Body of pancreas (tissue), 4 donors: ENCODE results near the gene SIT1. TPM values are rescaled to one million over a fixed set of nuclear protein-coding genes. Genes with fewer than 3 reads are reported as not detected.
A peak's percentile ranks its signal among the peaks of the same experiment; 100 is the strongest.

Experiments
- ATAC-seq: fragments of 150-250 bp; one replicate; pipeline ENCODE4 v1.9.1; 2016
- DNase-seq, 4 donors: peaks; one replicate each; pipeline ENCODE4 v3.0.0-alpha.2; 2019
- H3K27ac ChIP-seq, 4 donors: fragments of 200-600 bp; sonication (generic); 1 replicate in 3 of 4; 2 replicates in 1 of 4; pipeline versions ENCODE4 v1.5.1 to v1.6.1; 2016 to 2019; ENCODE audit warnings: mild to moderate bottlenecking in 1 of 4, mixed read lengths in 1 of 4, moderate library complexity in 1 of 4
- H3K27me3 ChIP-seq, 2 donors: fragments of 200-600 bp; sonication (generic); one replicate each; pipeline ENCODE4 v1.6.0; 2016; ENCODE audit warnings: mild to moderate bottlenecking in 1 of 2
- H3K36me3 ChIP-seq, 2 donors: fragments of 200-600 bp; sonication (generic); replicated peaks in 1 of 2; 2 replicates each; pipeline ENCODE4 v1.5.1; 2016; ENCODE audit warnings: low read depth in 2 of 2; ENCODE audit not compliant: insufficient read depth in 1 of 2
- H3K4me1 ChIP-seq: fragments of 200-600 bp; sonication (generic); one replicate; pipeline ENCODE4 v1.6.0; 2016
- H3K4me3 ChIP-seq, 2 donors: fragments of 200-600 bp; sonication (generic); 1 replicate in 1 of 2; 2 replicates in 1 of 2; pipeline ENCODE4 v1.5.1; 2016 to 2019
- H3K9me3 ChIP-seq, 3 donors: fragments of 200-600 bp; sonication (generic); 1 replicate in 2 of 3; 2 replicates in 1 of 3; pipeline ENCODE4 v1.5.1; 2016
- CTCF ChIP-seq, 7 experiments: fragments of 450-650 bp in 4 of 7; fragments of 200-600 bp in 3 of 7; sonication (generic) in 3 of 7; IDR thresholded peaks; one replicate each; pipeline ENCODE4 v1.5.1; 2016 to 2019; ENCODE audit warnings: antibody characterized with exemption in 7 of 7
- POLR2A ChIP-seq, 3 donors: fragments of 450-650 bp; IDR thresholded peaks; one replicate each; pipeline ENCODE4 v1.6.1; 2016; ENCODE audit warnings: antibody characterized with exemption in 3 of 3, mild to moderate bottlenecking in 2 of 3
- WGBS, 2 donors: methylation state at CpG; one replicate each; pipeline ENCODE4 v1.1.5; 2017; 5-methylcytosine and 5-hydroxymethylcytosine counted together
- intact Hi-C: fragments of 100-400 bp; cut with DNase I; formaldehyde crosslinking; loops from one replicate; pipeline ENCODE4 v1.15.1; 2023
- total RNA-seq, 2 donors: library from RNA; depleted of rRNA; stranded (reverse); fragments of >200 nt; gene quantifications; one replicate each; pipeline ENCODE4 v1.1.0, GENCODE V29; 2016

Gene SIT1
- total RNA-seq, 2 donors from 2014 or later, result 0.26 TPM; not detected in 1

GRCh38 chr9:35605351-35606137 lies 45.2 kb downstream of the SIT1 start:
- H3K27me3 ChIP-seq, result no peaks in the 10 kb centered on the region
- intact Hi-C loops, result no loop called here
- peak overlapping the region; percentile 9 to 49 for H3K4me3 ChIP-seq
- peaks cover 26% of the 10 kb centered on the region for H3K4me1 ChIP-seq
- DNase-seq (peak in 2 of 4 donors; percentile 25 to 45), ATAC-seq (peak; percentile 5)
- H3K9me3 ChIP-seq, result no peaks in the 10 kb centered on the region
- H3K27ac ChIP-seq, result peak overlapping the region; percentile 67 to 93 (median 84)
- WGBS, 2 donors, result 1 to 6% methylated on average over 4 to 76 of the region's 76 CpGs
- TF ChIP-seq CTCF (IDR thresholded peaks at IDR 0.05), result no peak
- no peak for TF ChIP-seq POLR2A (IDR thresholded peaks at IDR 0.05)
- peaks cover 0 to 2% of the 10 kb centered on the region in 2 donors for H3K36me3 ChIP-seq

GRCh38 chr9:35604578-35605350 lies 46.0 kb downstream of the SIT1 start, which contains the start of gene TESK1:
Gene TESK1, plus strand, starts transcription at chr9:35605262. Its CDS starts 358 bp downstream, at chr9:35605620.
- Histone ChIP-seq H3K9me3 (no peaks in the 10 kb centered on the region), H3K27me3 (no peaks in the 10 kb centered on the region), H3K36me3 (peaks cover 0 to 2% of the 10 kb centered on the region in 2 donors), H3K4me1 (peaks cover 26% of the 10 kb centered on the region), H3K27ac (peak within 1 kb of the TSS; percentile 79 to 93 (median 90)), H3K4me3 (peak within 1 kb of the TSS; percentile 36 to 49)
- intact Hi-C loops, result no loop called here
- 0% methylated on average over 19 to 27 of the region's 55 CpGs for WGBS, 2 donors
- TF ChIP-seq CTCF (IDR thresholded peaks at IDR 0.05) (no peak), POLR2A (IDR thresholded peaks at IDR 0.05) (no peak)
- peak; percentile 79 to 85 (median 84) for DNase-seq
- ATAC-seq, result peak; percentile 59

GRCh38 chr9:35603986-35604577 lies 46.6 kb downstream of the SIT1 start:
- 0 to 1% methylated on average over 9 to 41 of the region's 41 CpGs for WGBS, 2 donors
- ATAC-seq (peak; percentile 93), DNase-seq (peak; percentile 100)
- Histone ChIP-seq H3K27ac (peak overlapping the region; percentile 79 to 93 (median 90)), H3K27me3 (no peaks in the 10 kb centered on the region), H3K4me1 (peaks cover 26% of the 10 kb centered on the region), H3K36me3 (peaks cover 0 to 2% of the 10 kb centered on the region in 2 donors), H3K9me3 (no peaks in the 10 kb centered on the region), H3K4me3 (peak overlapping the region; percentile 20 to 36)
- peak; percentile 87 to 99 (median 98) for TF ChIP-seq CTCF (IDR thresholded peaks at IDR 0.05)
- TF ChIP-seq POLR2A (IDR thresholded peaks at IDR 0.05), result peak; percentile 48 to 82 (median 81)
- intact Hi-C loops, result no loop called here

- ATAC-seq, result peak; percentile 7
- intact Hi-C loops, result no loop called here
- H3K27me3 ChIP-seq, result no peaks in the 10 kb centered on the region
- H3K36me3 ChIP-seq, result no peaks in the 10 kb centered on the region
- H3K9me3 ChIP-seq, result no peaks in the 10 kb centered on the region
- TF ChIP-seq POLR2A (IDR thresholded peaks at IDR 0.05), result no peak
- no peak for TF ChIP-seq CTCF (IDR thresholded peaks at IDR 0.05)
- WGBS, 2 donors, result 1 to 2% methylated on average over 16 to 18 of the region's 18 CpGs
- H3K27ac ChIP-seq, result peak overlapping the region; percentile 26 to 93 (median 84)
- H3K4me3 ChIP-seq, result peak overlapping the region in 1 of 2 donors; percentile 13
- peak; percentile 57 to 73 (median 63) for DNase-seq
- peaks cover 26% of the 10 kb centered on the region for H3K4me1 ChIP-seq
Observed at GRCh38 chr9:35603506-35603985, 47.2 kb downstream of the SIT1 start.
